Hypothalamus (tissue), 51 donors: ENCODE measurements around the gene GPR157.
"Not testable (repeated sequence)": the region's sequence is repeated elsewhere in the genome, so short reads cannot be mapped to it uniquely, and the experiment has no call there.

Source experiments
- DNase-seq, 51 donors: peaks; one replicate each; lab custom pipeline; 2025; lab: John Stamatoyannopoulos, UW

GPR157 gene

DNA sequence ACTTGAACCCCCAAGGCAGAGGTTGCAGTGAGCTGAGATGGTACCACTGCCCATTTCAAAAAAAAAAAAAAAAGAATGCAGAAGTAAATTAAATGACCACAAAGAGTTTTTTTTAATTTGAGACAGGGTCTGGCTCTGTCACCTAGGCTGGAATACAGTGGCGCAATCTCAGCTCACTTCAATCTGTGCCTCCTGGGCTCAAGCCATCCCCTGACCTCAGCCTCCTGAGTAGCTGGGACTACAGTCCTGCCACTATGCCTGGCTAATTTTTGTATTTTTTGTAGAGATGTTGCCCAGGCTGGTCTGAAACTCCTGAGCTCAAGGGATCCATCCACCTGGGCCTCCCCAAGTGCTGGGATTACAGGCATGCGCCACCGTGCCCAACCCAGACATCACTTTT lies 20.2 kb upstream of the GPR157 start:
- no peak for DNase-seq

DNA sequence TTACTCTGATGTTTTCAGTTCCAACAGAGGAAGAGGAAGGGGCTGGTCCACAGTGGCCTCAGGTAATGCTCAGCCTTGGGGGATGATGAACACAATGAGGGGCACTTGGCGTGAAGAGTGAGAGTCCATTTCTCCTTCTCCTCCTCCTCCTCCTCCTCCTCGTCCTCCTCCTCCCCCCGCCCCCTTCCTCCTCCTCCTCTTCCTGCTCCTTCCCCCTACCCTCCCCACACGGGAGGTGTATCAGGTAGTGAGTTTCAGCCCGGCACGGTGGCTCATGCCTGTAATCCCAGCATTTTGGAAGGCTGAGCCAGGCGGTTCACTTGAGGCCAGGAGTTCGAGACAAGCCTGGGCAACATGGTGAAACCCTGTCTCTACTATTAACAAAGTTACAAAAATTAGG lies 17.3 kb upstream of the GPR157 start:
- DNase-seq: no peak

DNA sequence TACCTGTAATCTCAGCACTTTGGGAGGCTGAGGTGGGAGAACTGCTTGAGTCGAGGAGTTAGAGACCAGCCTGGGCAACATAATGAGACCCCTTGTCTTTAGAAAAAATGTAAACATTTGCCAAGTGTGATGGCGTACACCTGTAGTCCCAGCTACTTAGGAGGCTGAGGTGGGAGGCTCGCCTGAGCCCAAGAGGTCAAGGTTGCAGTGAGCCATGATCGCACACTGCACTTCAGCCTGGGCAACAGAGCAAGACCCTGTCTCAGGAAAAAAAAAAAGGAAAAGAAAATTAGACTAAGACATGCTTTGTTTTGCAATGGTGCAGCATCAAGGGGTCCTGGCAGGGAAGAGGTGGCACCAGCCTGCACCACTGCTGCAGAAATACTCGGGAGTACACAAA lies 16.8 kb upstream of the GPR157 start:
- DNase-seq: no peak

DNA sequence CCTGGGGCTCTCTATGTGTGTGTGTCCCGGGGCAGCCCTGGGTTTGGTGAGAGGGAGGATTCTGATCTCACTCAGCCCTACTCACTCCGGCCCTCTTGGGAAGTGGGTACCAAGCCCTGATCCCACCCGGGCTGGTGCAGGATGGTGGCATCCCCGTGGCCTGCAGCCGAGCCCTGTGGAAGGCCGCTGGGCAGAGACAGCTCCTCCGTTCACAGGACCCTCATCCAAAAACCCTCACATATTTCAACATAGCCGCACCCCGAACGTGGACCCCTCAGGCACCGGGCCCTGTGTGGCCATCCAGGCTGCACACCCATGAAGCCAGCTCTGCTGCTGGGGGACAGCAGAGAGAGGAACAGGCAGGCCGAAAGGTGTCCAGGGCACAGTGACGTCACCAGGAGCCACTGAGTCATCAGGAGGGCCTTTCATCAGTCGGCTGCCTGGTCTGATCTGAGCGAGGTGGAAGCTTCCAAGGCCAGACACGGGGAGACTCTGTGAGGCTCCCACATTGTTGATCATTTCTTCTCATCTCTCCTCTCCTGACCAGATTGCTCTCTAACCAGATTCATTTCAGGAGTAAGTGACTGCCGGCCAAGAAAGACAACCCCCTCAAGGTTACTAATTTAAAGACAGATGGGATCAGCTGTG lies 16.2 kb upstream of the GPR157 start:
- no peak for DNase-seq

DNA sequence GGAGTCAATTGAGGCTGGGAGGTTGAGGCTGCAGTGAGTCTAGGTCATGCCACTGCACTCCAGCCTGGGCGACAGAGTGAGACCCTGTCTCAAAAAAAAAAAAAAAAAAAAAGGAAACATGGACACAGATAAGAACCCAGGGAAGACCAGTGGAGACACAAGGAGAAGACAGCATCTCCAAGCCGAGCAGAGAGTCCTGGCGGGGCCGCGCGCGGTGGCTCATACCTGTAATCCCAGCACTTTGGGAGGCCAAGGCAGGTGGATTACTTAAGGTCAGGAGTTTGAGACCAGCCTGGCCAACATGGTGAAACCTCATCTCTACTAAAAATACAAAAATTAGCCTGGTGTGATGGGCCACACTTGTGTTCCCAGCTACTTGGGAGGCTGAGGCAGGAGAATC lies 15.6 kb upstream of the GPR157 start:
- DNase-seq: not testable (repeated sequence)

DNA sequence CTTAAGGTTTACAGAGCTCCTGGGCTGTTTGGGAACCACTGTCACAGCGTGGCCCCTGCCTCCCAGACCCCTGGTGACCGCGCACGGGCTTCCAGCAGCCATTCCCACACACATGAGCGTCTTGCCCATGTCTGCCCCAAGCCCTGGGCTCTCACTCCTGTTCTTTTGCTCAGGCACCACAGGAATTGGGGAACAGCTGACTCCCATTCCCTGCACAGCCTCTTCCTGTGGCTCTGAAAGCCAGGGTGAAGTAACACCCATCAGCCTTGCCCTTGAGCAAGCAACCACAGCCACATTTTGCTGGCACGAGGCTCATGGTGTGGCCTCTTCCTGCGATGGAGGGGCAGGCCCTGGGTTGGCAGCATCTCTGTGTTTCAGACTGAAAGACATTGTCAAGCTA lies 14.3 kb upstream of the GPR157 start:
- DNase-seq: no peak

DNA sequence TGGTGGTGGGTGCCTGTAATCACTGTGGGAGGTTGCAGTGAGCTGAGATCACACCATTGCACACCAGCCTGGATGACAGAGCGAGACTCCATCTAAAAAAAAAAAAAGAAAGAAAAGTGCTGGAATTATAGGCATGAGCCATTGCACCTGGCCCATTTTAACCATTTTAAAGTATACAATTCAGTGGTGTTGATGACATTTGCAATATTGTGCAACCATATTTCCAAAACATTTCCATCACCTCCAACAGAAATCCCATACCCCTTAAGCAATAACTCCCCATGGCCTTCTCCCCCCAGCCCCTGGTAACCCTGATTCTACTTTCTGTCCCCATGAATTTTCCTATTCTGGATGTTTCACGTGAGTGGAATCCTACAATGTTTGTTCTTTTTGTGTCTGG lies 11.0 kb upstream of the GPR157 start:
- no peak for DNase-seq

DNA sequence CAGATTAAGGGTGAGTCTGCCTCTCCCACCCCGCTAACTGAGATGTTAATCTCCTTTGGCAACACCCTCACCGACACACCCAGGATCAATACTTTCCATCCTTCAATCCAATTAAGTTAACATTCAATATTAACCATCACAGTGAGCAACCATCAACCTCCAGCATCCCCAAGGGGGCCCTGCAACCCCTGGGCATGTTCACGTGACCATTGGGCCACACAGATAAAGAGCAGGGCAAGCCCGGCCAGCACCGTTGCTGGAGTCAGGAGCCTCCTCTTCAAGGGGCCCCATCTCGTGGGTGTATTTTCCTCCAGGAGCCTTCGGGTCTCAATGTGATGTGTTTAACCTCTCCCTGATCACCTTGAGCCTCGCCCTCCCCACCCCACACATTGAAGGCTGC lies 8.0 kb upstream of the GPR157 start:
- DNase-seq: no peak

DNA sequence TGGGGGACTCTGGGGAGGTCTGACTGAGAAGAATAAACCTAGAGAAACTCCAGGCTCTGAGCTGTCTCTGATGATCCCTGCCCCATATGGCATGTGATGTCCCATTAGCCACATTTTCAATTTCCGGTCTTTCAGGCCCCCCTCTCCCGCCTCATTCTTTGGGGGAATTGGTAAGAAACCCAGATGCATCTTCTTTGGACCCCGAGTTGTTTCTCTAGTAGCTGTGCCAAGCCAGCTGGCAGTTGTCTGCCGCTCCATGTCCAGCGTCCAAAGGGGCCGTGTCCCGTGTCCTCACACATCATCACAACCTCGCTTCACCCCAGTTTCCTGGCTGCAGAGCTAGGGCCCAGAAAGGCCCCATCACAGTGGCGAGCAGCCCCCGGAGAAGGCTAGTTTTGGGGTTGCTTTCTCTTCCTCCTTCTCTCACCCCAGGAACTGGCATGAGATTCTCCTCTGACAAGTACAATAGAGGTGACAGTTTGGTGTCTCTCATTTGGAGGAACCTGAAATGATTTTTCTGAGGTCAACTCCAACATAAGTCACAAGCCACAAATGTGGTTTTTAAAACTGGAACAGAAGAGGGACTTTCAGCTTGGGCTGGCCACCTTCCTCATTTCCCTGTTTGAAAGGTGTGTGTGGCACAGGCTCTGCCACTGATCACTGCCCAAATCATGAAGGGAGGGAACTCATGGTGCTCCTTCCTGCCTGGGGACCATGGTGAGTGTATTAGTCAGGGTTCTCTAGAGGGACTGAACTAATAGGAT lies 6.4 kb upstream of the GPR157 start:
- peak in 1 of 51 donors; percentile 7 for DNase-seq

DNA sequence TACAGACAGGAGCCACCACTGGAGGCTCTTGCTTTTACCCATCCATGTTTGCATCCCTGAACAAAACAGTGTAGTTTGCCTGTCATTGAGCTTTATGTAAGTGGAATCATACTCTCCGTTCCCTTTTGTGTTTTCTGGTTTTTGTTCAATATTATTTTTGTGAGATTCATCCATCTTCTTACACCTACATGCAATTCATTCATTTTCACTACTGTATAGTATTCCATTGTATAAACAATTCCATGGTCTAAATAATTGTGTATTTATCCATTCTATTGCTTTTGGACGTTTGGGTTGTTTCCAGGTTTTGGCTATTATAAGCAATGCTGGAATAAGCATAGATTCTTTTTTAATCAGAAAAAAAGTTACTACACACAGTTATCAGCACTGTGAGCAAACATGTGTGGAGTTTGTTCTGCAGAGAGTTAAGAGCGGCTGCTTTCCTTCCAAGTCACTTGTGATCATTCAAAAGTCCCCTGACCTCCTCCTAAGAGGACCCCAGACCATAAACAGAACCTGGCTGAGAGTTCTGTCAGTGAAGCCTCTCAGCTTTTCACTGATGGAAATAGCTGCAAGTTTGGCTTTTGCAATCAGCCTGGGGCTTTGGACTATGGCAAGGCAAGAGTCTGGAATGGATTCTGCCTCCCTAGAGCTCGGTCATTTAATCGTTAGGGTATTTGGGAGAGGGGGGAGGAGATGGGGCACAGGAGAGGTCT lies 5.1 kb upstream of the GPR157 start:
- DNase-seq: no peak

DNA sequence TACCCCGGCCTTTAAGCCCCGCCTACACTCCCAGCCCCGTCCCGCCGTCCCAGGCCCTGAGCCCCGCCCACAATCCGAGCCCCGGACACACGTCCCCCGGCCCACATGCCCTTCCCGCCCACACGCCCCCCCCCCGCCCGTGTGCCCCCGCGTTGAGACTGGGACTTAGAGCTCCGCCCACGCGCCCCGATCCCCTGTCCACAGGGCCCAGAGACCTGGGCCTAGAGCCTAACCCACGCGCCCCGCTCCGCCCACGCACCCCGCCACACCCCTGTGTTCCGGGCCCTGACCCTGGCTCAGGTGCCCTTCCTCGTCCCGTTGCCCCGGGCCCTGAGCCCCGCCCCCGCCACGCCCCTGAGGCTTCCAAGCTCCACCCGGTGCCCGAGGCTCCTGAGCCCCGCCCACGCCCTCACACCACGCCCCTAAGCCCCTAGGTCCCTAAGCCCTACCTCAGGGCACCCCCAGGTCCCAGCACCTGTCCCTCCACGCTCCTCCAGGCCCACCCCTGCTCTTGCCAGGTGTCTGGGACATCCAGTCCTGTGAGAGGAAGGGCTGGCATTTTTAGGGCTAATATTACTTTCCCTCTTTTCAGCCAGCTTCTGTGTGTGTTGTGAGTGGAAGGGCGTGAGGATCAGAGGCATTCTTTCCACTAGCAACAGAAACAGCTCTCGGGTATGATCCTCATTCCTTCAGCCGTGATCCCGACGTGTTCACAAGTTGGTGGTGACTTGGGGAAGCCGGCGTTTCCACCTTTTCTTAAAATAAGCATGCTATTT lies 552 bp upstream of the GPR157 start:
- DNase-seq: peak in 17 of 51 donors; percentile 2 to 67 (median 22)

DNA sequence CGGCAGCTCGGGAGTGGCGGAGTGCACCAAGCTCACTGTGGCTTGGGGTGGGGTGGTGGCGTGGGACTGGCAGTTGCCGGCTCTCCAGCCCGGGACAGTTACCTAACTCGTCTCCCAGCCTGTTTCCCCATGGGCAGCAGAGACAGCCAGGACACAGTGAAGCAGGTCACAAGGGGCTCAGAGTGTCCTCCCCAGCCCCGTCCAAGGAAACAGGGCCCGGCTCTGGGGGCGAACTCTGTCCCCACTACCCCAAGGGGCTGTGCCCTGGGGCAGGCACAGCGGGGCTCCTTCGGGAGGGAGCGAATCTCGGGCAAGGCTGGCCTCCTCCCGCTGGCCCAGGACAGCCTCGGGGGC lies 759 bp downstream of the GPR157 start:
- DNase-seq: no peak

DNA sequence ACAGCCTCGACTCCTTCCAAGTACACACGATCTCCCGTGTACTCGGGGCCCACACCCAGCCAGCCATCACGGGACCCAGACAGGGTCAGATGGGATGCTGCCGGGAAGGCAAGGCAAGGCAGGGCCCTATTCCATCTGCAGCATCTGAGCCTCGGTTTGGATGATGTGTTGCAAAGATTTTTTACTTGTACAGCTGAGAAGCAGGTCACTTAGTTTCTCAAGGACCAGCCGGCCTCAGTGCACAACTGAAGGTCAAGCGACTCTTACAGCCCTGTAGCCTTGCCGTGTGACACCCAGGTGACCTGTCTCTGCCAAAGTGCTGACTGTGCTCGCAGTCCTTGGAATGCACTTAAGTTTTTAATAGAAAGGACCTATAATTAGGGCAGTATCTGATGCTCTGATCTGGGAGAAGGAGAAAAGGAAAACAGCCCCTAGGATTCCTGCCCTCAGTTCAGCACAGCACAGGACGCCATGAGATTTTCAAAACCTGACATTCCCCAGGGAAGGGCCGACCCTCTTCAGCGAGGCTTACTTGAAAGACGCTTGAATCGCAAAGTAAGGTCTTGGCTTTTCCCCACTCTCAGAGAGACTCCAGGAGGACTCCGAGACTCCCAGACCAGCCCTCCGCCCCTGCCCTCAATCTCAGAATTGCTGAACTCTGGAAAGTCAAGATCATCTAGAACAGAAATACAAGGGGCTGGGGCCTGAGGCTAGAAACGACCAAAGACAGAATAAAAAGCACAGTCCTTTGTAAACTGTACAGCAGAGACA lies 1.3 kb downstream of the GPR157 start:
- no peak for DNase-seq

DNA sequence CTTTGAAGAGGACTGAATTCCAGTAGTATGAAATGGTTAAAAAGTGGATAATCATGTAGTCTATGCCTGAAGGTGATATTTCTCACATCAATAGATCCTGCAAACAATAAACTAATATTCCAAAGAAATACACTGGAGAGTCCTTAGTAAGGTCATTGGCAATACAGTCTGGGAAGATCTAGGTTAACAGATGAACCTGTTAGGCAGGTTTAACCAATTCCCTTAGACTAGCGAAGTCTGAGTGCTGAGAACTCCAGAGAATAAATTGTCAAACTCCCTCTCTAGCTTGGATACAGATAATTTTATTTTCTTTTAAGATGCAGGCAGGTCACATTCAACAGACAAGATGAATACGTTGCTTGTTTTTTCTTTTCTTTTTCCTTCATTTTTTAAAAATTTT lies 2.4 kb downstream of the GPR157 start:
- no peak for DNase-seq

DNA sequence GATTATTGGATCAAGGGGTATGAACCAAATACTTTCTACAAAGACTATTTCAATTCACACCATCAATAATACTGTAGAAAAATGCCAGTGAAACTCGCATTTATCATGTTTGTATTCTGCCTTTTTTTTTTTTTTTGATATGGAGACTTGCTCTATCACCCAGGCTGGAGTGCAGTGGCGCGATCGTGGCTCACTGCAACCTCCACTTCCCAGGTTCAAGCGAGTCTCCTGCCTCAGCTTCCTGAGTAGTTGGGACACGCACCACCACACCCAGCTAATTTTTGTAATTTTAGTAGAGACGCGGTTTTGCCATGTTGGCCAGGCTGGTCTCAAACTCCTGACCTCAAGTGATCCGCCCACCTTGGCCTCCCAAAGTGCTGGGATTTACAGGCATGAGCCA lies 3.1 kb downstream of the GPR157 start:
- DNase-seq: not testable (repeated sequence)

DNA sequence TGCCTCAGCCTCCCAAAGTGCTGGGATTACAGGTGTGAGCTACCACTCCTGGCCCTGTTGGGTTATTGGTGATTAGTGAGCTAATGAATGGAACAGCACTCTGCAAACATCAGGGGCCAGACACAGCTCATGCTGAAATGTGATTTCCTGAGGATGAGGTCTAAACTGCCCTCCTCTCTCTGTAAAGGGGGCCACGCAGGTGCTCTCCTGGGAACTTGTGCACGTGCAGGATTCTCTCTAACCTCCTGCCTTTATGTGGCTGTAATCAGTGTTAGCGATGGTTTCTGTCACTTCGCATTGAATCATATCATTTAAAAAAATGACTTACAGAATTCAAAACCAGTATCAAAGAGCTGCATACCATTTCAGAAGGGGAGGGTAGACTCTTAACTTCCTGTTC lies 3.6 kb downstream of the GPR157 start:
- DNase-seq: no peak

DNA sequence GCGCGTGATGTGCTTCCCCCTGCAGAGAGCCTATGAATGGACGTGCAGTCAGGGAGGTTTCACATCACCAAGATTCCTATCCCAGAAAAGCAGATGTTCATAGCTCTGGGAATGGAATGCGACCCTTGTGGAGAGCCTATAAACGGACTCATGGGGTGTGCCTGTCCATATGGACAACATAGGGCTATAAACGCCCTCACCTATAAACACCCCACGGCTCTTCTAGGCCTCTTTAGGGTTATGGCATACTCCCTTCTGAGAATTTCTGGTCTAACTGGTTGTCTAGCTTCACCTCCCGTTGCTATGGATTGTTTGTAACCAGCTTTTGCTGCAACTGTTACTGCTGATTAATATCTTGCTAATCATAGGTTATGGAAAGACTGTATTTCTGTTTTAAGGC lies 4.5 kb downstream of the GPR157 start:
- DNase-seq: not testable (repeated sequence)

DNA sequence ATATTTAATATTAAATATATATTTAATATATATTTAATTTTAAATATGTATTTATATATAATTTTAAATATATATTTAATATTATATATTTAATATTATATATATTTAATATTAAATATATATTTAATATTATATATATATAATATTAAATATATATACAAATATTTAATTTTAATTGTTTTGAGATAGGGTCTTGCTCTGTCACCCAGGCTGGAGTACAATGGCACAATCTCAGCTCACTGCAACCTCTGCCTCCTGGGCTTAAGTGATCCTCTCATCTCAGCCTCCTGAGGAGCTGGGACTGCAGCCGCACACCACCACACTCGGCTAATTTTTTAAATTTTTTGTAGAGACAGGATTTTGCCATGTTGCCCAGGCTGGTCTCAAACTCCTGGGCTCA lies 5.2 kb downstream of the GPR157 start:
- DNase-seq: not testable (repeated sequence)

DNA sequence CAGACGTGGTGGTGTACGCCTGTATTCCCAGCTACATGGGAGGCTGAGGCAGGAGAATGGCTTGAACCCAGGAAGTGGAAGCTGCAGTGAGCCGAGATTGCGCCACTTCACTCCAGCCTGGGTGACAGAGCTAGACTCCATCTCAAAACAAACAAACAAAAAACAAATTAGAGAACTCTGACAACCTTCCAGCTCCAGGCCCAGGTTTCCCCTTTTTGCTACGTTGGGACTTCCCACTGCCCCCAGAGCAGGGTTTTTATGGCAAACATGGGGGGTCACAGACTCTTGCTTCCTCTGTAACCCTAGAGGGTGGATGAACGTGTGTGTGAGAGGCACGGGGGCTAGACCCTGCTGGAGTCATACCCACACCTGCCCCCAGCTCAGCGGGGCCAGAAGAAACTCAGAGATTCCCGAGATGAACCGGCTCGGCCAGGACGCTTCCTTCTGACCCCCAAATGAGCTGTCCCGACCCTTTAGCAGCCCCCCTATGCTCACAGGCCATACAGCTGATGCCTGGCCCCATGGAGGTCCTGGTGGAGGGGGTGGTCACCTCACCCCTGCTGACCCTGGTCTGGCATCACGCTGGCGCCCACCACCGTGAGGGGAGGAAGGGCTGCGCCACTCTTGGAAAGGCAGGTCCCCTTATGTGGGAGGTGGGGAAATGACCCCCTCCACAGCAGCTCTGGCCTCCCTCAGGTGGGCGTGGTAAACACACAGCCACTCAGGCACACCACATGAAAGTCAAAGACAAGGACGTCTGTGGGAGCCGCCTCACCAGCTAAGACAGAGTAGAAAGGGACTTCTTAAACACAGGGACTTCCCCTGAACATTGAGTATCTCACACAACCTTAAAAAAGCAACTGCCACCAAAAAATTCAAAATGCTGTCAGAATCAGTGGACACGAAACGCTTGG lies 7.1 kb downstream of the GPR157 start:
- DNase-seq: no peak
